HG03342 (cell line): ENCODE measurements around the gene POP4.
"Not testable (repeated sequence)": the region's sequence is repeated elsewhere in the genome, so short reads cannot be mapped to it uniquely, and the experiment has no call there.

Source experiments
- ATAC-seq: cut with Tn5 transposase; IDR thresholded peaks from one replicate; pipeline ENCODE4 v1.9.1; 2021; ENCODE audit warnings: mild to moderate bottlenecking, moderate library complexity; ENCODE audit not compliant: unreplicated experiment

POP4 gene

GRCh38 chr19:29605653-29606419, at the start of gene POP4:
Gene POP4 (plus strand): TSS chr19:29606283. CDS start chr19:29606319, 36 bp downstream.
- ATAC-seq: peak; percentile 57

- ATAC-seq: not testable (repeated sequence)
Observed at GRCh38 chr19:29559110-29559509, 47.0 kb upstream of the POP4 start.

GRCh38 chr19:29559743-29560142, 46.3 kb upstream of the POP4 start:
- no peak for ATAC-seq

GRCh38 chr19:29560313-29561075, 45.6 kb upstream of the POP4 start:
- ATAC-seq: no peak

- no peak for ATAC-seq
Observed at GRCh38 chr19:29561601-29562000, 44.5 kb upstream of the POP4 start.

GRCh38 chr19:29562299-29563297, 43.5 kb upstream of the POP4 start:
- no peak for ATAC-seq

GRCh38 chr19:29563486-29564101, 42.5 kb upstream of the POP4 start:
- ATAC-seq: no peak

- ATAC-seq: no peak
Observed at GRCh38 chr19:29564574-29565005, 41.5 kb upstream of the POP4 start.

- no peak for ATAC-seq
Observed at GRCh38 chr19:29565171-29565570, 40.9 kb upstream of the POP4 start.

- no peak for ATAC-seq
Observed at GRCh38 chr19:29566496-29567054, 39.5 kb upstream of the POP4 start.

GRCh38 chr19:29567366-29567915, 38.6 kb upstream of the POP4 start:
- ATAC-seq: no peak

- ATAC-seq: no peak
Observed at GRCh38 chr19:29568036-29569025, 37.8 kb upstream of the POP4 start.

- ATAC-seq: no peak
Observed at GRCh38 chr19:29569038-29569911, 36.8 kb upstream of the POP4 start.

- ATAC-seq: no peak
Observed at GRCh38 chr19:29571181-29571580, 34.9 kb upstream of the POP4 start.

- ATAC-seq: no peak
Observed at GRCh38 chr19:29573486-29573885, 32.6 kb upstream of the POP4 start.

GRCh38 chr19:29574510-29574909, 31.6 kb upstream of the POP4 start:
- no peak for ATAC-seq

GRCh38 chr19:29576046-29576606, 30.0 kb upstream of the POP4 start:
- ATAC-seq: no peak
